Activated CD4-positive, alpha-beta T cell treated with anti-CD3 and anti-CD28 coated beads, Interleukin-2, amount 50 U/mL, for 48 hours (primary cell): ENCODE data around the gene ZSCAN10.
"Not testable (repeated sequence)": the region's sequence is repeated elsewhere in the genome, so short reads cannot be mapped to it uniquely, and the experiment has no call there.

ENCODE experiments used
- DNase-seq, 2 experiments: peaks; one replicate each; pipeline ENCODE4 v3.0.0-alpha.2; 2020

Gene ZSCAN10

GRCh38 chr16:3059041-3059722 lies 39.9 kb downstream of the ZSCAN10 start:
- DNase-seq: peak; percentile 89 to 90

GRCh38 chr16:3058139-3059030 lies 40.7 kb downstream of the ZSCAN10 start:
- DNase-seq: peak; percentile 59 to 66

GRCh38 chr16:3057181-3058138 lies 41.6 kb downstream of the ZSCAN10 start:
- DNase-seq: no peak

GRCh38 chr16:3056336-3057180 lies 42.5 kb downstream of the ZSCAN10 start:
- no peak for DNase-seq

- not testable (repeated sequence) for DNase-seq
These were observed 43.4 kb downstream of the ZSCAN10 start for GRCh38 chr16:3055734-3056115.

- no peak for DNase-seq
These were observed 43.9 kb downstream of the ZSCAN10 start for GRCh38 chr16:3054965-3055733.

GRCh38 chr16:3053330-3053710 lies 45.8 kb downstream of the ZSCAN10 start:
- not testable (repeated sequence) for DNase-seq

GRCh38 chr16:3052571-3053329 lies 46.3 kb downstream of the ZSCAN10 start:
- DNase-seq: peak in 1 of 2 experiments; percentile 48

- DNase-seq: no peak
These were observed 47.6 kb downstream of the ZSCAN10 start for GRCh38 chr16:3051494-3051893.

GRCh38 chr16:3051009-3051408 lies 48.1 kb downstream of the ZSCAN10 start:
- DNase-seq: no peak

GRCh38 chr16:3050487-3050886 lies 48.6 kb downstream of the ZSCAN10 start:
- no peak for DNase-seq

GRCh38 chr16:3049921-3050481 lies 49.1 kb downstream of the ZSCAN10 start:
- no peak for DNase-seq

- no peak for DNase-seq
These were observed 51.7 kb downstream of the ZSCAN10 start for GRCh38 chr16:3047387-3047720.

- no peak for DNase-seq
These were observed 52.3 kb downstream of the ZSCAN10 start for GRCh38 chr16:3046641-3047386.

- no peak for DNase-seq
These were observed 53.1 kb downstream of the ZSCAN10 start, which contains the start of gene MMP25 for GRCh38 chr16:3045758-3046640. MMP25 (plus strand) TSS chr16:3046561; CDS start chr16:3046918, 357 bp downstream.

GRCh38 chr16:3044708-3045107 lies 54.4 kb downstream of the ZSCAN10 start:
- DNase-seq: no peak

- no peak for DNase-seq
These were observed 56.7 kb downstream of the ZSCAN10 start for GRCh38 chr16:3042376-3042775.

GRCh38 chr16:3038896-3039295 lies 60.2 kb downstream of the ZSCAN10 start:
- no peak for DNase-seq
